ENCODE data around the gene SRP14. TPM values are rescaled to one million over a fixed set of nuclear protein-coding genes. Genes with fewer than 3 reads are reported as not detected.

SRP14 gene
- total RNA-seq, 1 experiment from 2014 or later = 166 TPM

DNA sequence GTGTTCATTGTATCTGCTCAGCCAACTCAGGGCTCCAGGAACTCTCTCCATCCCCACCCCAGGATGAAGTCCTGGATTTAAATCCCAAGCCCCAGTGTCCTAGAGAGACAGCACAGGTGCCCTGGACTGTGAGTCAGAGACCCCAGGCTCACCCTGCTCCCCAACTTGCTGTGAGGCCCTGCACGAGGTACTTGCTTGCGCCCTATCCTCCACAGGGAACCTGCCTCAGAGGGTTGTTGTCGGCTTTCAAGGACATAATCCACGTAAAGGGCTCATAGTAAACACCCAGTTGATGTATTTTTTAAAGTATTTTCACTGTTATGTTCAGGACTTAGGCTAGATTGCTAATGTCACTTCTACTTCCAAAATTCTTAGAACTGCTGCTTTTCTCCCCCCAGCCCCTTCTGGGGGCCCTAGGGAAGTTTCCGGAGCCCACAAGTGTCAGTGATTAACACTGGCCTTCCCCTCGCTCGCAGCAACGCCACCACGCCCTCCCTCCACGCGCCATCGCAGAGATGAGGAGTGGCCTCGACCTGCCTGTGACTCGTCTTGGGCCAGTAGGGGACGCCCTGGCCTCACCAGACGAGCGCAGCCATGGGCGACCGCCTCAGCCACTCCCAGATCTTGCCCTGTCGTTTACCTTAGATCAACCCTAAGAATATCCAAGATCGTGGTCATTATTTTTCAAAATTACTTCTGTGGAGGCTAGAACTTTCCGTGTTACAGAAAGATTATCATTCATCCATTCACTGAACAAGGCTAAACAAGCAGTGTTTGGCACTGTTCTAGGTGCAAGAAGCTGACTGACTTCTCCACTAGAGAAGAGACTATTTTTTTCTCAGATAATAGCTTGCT lies 6.0 kb upstream of the SRP14 start:
- Histone ChIP-seq H3K36me3 (ENCODE audit: control insufficient read depth, insufficient read depth, low read length) (no peaks in the 10 kb centered on the region), H3K27ac (ENCODE audit: low read length) (peak overlapping the region; percentile 53), H3K9me3 (ENCODE audit: control insufficient read depth, insufficient read depth, low read depth, low read length) (no peaks in the 10 kb centered on the region), H3K4me1 (ENCODE audit: control insufficient read depth, insufficient read depth, low read length) (peaks cover 35% of the 10 kb centered on the region), H3K27me3 (ENCODE audit: control insufficient read depth, insufficient read depth, low read length) (no peaks in the 10 kb centered on the region), H3K4me3 (ENCODE audit: low read depth in 2 of 2, low read length in 2 of 2) (peak overlapping the region; percentile 20 to 58)
- BruUV-seq (replicated peaks) = no TSS peak
- CTCF ChIA-PET = interaction anchor here (0.5 to 1.7 kb wide), 7 partner anchors 58 to 230 kb away, joined by 3 to 9 read pairs (median 6); no protein-coding TSS in a partner anchor
- intact Hi-C loops (cut with micrococcal nuclease; ENCODE audit: unreplicated experiment) = loop anchor here (2.0 to 10.0 kb wide), 3 partner anchors 60 to 230 kb away; partner anchors contain the start of gene BUB1B
- TF ChIP-seq, protein P1, sequence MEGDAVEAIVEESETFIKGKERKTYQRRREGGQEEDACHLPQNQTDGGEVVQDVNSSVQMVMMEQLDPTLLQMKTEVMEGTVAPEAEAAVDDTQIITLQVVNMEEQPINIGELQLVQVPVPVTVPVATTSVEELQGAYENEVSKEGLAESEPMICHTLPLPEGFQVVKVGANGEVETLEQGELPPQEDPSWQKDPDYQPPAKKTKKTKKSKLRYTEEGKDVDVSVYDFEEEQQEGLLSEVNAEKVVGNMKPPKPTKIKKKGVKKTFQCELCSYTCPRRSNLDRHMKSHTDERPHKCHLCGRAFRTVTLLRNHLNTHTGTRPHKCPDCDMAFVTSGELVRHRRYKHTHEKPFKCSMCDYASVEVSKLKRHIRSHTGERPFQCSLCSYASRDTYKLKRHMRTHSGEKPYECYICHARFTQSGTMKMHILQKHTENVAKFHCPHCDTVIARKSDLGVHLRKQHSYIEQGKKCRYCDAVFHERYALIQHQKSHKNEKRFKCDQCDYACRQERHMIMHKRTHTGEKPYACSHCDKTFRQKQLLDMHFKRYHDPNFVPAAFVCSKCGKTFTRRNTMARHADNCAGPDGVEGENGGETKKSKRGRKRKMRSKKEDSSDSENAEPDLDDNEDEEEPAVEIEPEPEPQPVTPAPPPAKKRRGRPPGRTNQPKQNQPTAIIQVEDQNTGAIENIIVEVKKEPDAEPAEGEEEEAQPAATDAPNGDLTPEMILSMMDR (IDR thresholded peaks at IDR 0.05) = peak; percentile 99
- TF ChIP-seq TCF7L2 (IDR thresholded peaks at IDR 0.05; ENCODE audit: low read depth, low read length) (no peak), SIN3A (IDR thresholded peaks at IDR 0.05; ENCODE audit: borderline replicate concordance, insufficient read depth, low read depth, low read length) (0 out of 2 replicates have a peak, but pooled peaks have one; percentile 43), POLR2AphosphoS5 (IDR thresholded peaks at IDR 0.05; ENCODE audit: low read depth, low read length) (peak; percentile 29; the same call in 1 of the 2 replicates)
- TF ChIP-seq, protein P2, sequence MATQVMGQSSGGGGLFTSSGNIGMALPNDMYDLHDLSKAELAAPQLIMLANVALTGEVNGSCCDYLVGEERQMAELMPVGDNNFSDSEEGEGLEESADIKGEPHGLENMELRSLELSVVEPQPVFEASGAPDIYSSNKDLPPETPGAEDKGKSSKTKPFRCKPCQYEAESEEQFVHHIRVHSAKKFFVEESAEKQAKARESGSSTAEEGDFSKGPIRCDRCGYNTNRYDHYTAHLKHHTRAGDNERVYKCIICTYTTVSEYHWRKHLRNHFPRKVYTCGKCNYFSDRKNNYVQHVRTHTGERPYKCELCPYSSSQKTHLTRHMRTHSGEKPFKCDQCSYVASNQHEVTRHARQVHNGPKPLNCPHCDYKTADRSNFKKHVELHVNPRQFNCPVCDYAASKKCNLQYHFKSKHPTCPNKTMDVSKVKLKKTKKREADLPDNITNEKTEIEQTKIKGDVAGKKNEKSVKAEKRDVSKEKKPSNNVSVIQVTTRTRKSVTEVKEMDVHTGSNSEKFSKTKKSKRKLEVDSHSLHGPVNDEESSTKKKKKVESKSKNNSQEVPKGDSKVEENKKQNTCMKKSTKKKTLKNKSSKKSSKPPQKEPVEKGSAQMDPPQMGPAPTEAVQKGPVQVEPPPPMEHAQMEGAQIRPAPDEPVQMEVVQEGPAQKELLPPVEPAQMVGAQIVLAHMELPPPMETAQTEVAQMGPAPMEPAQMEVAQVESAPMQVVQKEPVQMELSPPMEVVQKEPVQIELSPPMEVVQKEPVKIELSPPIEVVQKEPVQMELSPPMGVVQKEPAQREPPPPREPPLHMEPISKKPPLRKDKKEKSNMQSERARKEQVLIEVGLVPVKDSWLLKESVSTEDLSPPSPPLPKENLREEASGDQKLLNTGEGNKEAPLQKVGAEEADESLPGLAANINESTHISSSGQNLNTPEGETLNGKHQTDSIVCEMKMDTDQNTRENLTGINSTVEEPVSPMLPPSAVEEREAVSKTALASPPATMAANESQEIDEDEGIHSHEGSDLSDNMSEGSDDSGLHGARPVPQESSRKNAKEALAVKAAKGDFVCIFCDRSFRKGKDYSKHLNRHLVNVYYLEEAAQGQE (IDR thresholded peaks at IDR 0.05; ENCODE audit: insufficient read depth in 1 of 2, low read depth in 2 of 2, low read length in 1 of 2) = no peak
- peak; percentile 98 for ATAC-seq
- in situ Hi-C loops (cut with HindIII; ENCODE audit: low pct_unique_long_range_greater_than_20kb, low sequenced_read_pairs) = no loop called here
- POLR2A ChIA-PET = interaction anchor here (0.5 to 0.9 kb wide), 2 partner anchors 54 to 123 kb away, joined by 4 read pairs; no protein-coding TSS in a partner anchor
- no peak for DNase-seq (ENCODE audit: low read depth, low spot score)

DNA sequence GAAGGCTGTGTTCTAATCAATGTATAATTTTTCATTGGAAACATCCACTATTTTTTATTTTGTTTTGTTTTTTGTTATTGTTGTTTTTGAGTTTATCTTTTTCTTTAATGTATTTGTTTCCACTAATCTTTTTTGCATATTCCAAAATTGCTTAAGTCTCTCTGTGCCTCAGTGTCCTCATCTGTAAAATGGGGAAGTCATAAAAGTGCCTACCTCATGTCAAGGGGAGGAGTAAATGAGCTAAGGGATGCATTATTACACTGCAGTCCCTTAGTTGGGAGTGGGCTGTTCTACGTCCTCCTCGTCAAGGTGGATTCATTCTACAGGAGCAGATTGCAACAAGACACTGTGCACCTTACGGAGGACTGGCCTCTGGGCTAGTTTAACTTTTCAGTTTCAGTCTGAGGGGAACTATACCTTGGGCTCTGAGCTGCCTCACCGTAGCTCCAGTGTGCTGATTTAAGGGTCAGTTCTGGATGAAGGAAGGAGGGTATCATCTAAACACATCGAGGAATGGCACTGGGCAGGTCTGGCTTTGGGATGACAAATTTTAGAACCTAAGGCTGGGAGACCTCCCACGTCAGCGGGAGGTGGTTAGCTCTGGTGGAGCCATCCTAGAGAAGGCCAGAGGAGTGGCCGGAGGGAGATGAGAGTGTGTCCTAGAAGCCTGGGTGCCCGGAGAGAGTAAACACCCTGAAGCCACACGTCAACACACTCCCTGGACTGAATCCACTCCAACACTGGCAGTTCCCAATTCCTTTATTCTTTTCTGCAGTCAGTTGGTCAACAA lies 5.1 kb upstream of the SRP14 start:
- intact Hi-C loops (cut with micrococcal nuclease; ENCODE audit: unreplicated experiment) = loop anchor here (2.0 to 10.0 kb wide), 2 partner anchors 61 to 231 kb away; no protein-coding TSS in a partner anchor
- POLR2A ChIA-PET = no interaction called here
- in situ Hi-C loops (cut with HindIII; ENCODE audit: low pct_unique_long_range_greater_than_20kb, low sequenced_read_pairs) = no loop called here
- H3K4me1 ChIP-seq (ENCODE audit: control insufficient read depth, insufficient read depth, low read length) = peaks cover 35% of the 10 kb centered on the region
- no peaks in the 10 kb centered on the region for H3K27me3 ChIP-seq (ENCODE audit: control insufficient read depth, insufficient read depth, low read length)
- peak overlapping the region in 1 of 2 experiments; percentile 58; a peak in 1 of 4 replicates for H3K4me3 ChIP-seq (ENCODE audit: low read depth in 2 of 2, low read length in 2 of 2)
- CTCF ChIA-PET = interaction anchor here (0.6 kb wide), 1 partner anchor 15 kb away, joined by 4 read pairs; no protein-coding TSS in a partner anchor
- H3K9me3 ChIP-seq (ENCODE audit: control insufficient read depth, insufficient read depth, low read depth, low read length) = no peaks in the 10 kb centered on the region
- ATAC-seq (peak; percentile 31), DNase-seq (ENCODE audit: low read depth, low spot score) (no peak)
- no peaks in the 10 kb centered on the region for H3K36me3 ChIP-seq (ENCODE audit: control insufficient read depth, insufficient read depth, low read length)
- TF ChIP-seq SIN3A (IDR thresholded peaks at IDR 0.05; ENCODE audit: borderline replicate concordance, insufficient read depth, low read depth, low read length) = no peak
- TF ChIP-seq, protein P1 (IDR thresholded peaks at IDR 0.05) = no peak
- no peak for TF ChIP-seq POLR2AphosphoS5 (IDR thresholded peaks at IDR 0.05; ENCODE audit: low read depth, low read length)
- no peak for TF ChIP-seq TCF7L2 (IDR thresholded peaks at IDR 0.05; ENCODE audit: low read depth, low read length)
- TF ChIP-seq, protein P2 (IDR thresholded peaks at IDR 0.05; ENCODE audit: insufficient read depth in 1 of 2, low read depth in 2 of 2, low read length in 1 of 2) = no peak
- no TSS peak for BruUV-seq (replicated peaks)
- H3K27ac ChIP-seq (ENCODE audit: low read length) = peak overlapping the region; percentile 52

All from Panc1 (cell line).